CD8-positive, alpha-beta memory T cell (primary cell): ENCODE data around the gene KCND1. TPM values are rescaled to one million over a fixed set of nuclear protein-coding genes. Genes with fewer than 3 reads are reported as not detected.

Source experiments
- CTCF ChIA-PET: fragments of 350-600 bp; sonication (Branson Sonifier 250); formaldehyde crosslinking; loops from one replicate; lab custom pipeline; 2021; ENCODE audit warnings: antibody characterized with exemption; lab: Charles Lee
- POLR2A ChIA-PET: fragments of 350-600 bp; sonication (Branson Sonifier 250); formaldehyde crosslinking; loops from one replicate; lab custom pipeline; 2021; ENCODE audit warnings: antibody characterized with exemption; lab: Charles Lee
- DNase-seq, 5 donors: peaks; one replicate each; pipeline versions ENCODE4 v3.0.0 to v3.0.0-alpha.2; 2020 to 2022; ENCODE audit warnings: mixed read lengths in 1 of 5
- H3K27ac ChIP-seq: one replicate; pipeline ENCODE4 v1.7.0; 2013; ENCODE audit warnings: low read depth, mild to moderate bottlenecking, low read length, moderate library complexity
- H3K27me3 ChIP-seq: 2 replicates; pipeline ENCODE4 v1.7.0; 2013; ENCODE audit warnings: low read length, mild to moderate bottlenecking; ENCODE audit not compliant: insufficient read depth, poor library complexity, severe bottlenecking
- H3K36me3 ChIP-seq: 2 replicates; pipeline ENCODE4 v1.7.0; 2013; ENCODE audit warnings: mild to moderate bottlenecking, low read length, moderate library complexity; ENCODE audit not compliant: insufficient read depth
- H3K4me1 ChIP-seq: 2 replicates; pipeline ENCODE4 v1.7.0; 2013; ENCODE audit warnings: mild to moderate bottlenecking, low read length, moderate library complexity; ENCODE audit not compliant: insufficient read depth
- H3K4me3 ChIP-seq: 2 replicates; pipeline ENCODE4 v1.7.0; 2013; ENCODE audit warnings: mild to moderate bottlenecking, low read length
- H3K9me3 ChIP-seq: 2 replicates; pipeline ENCODE4 v1.7.0; 2013; ENCODE audit warnings: mild to moderate bottlenecking, low read length
- H3K27ac Mint-ChIP-seq, 8 donors: one replicate each; pipeline ENCODE4 v1.8.0; 2020 to 2021; ENCODE audit warnings: mixed read lengths in 8 of 8, mild to moderate bottlenecking in 6 of 8, inconsistent platforms in 3 of 8, moderate library complexity in 3 of 8
- H3K27me3 Mint-ChIP-seq, 2 donors: one replicate each; pipeline ENCODE4 v1.8.0; 2020 to 2021; ENCODE audit warnings: mixed read lengths in 2 of 2, mild to moderate bottlenecking in 1 of 2, moderate library complexity in 1 of 2
- H3K36me3 Mint-ChIP-seq, 3 donors: one replicate each; pipeline ENCODE4 v1.8.0; 2020 to 2021; ENCODE audit warnings: mixed read lengths in 3 of 3, inconsistent platforms in 1 of 3, mild to moderate bottlenecking in 1 of 3
- H3K4me1 Mint-ChIP-seq, 3 donors: one replicate each; pipeline ENCODE4 v1.8.0; 2020 to 2021; ENCODE audit warnings: mixed read lengths in 3 of 3, inconsistent platforms in 1 of 3, mild to moderate bottlenecking in 1 of 3
- H3K4me3 Mint-ChIP-seq, 7 donors: one replicate each; pipeline ENCODE4 v1.8.0; 2020 to 2021; ENCODE audit warnings: mixed read lengths in 7 of 7, mild to moderate bottlenecking in 6 of 7, moderate library complexity in 4 of 7, inconsistent platforms in 2 of 7
- H3K9me3 Mint-ChIP-seq, 5 donors: one replicate each; pipeline ENCODE4 v1.8.0; 2020 to 2022; ENCODE audit warnings: mixed read lengths in 5 of 5, mild to moderate bottlenecking in 3 of 5, moderate library complexity in 2 of 5, inconsistent platforms in 1 of 5
- polyA plus RNA-seq: library from polyadenylated mRNA; unstranded; fragments of 300-500 nt; fragmentation: Illumina TruSeq; gene quantifications from one replicate; pipeline ENCODE4 v1.2.3, GENCODE V29; 2021
- total RNA-seq, 2 experiments: library from RNA; stranded (reverse); gene quantifications; one replicate each; pipeline ENCODE4 v1.2.3, GENCODE V29; 2021

KCND1 gene
- total RNA-seq (1 to 10 TPM in 1 of 2 experiments, under 1 TPM in 1; 0.72 to 1.1 TPM), polyA plus RNA-seq (0.06 TPM)

DNA sequence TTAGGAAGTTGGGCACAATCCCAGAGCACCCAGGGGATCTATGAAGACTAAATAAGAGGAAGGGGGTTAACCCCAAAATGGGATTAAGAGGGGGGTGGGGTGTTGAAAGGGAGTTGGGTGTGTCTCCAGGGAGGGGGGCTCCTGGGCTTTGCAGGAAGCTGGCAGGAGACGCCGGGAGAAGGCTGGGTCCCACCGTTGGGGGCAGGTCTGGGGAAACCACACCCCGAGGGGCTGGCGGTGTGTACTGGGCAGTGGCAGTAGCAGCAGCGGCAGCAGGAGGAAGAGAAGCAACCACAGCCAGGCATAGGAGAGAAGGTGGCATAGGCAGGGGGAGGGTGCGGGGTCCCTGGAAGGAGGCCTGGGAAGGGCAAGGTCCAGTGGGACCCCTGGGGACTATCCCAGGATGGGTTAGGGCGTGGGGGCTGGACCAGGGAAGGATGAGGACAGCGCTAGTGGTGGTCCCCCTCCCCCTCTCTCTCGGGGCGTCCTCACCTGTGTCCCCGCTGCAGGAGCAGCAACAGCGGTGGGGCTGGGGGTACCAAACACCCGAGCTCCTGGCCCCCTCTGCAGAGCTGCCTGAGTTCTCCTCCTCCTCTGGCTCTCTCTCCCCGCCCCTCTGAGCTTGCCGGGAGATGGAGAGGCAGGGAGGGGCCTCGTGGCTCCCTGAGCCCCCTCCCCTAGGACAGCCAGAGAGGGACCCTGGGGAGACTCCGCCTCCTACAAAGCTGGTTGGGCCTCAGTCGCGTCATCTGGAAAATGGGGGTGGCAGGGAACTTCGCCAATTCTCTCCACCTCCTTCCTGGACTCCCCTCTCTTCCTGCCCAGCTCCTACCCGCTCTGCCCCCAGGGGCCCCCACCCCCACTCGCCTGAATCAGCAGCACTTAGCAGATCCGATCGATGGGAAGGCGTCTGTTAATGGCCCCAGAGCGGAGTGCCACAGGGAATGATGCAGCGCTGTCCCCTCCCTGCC, at the start of gene KCND1:
TSS of gene KCND1 (minus strand) at position 596 of the 971 bp plus-strand sequence. CDS start 1,573 bp downstream, outside the sequence.
- H3K4me3 ChIP-seq = no peak within 1 kb of the TSS
- peak within 1 kb of the TSS in 1 of 8 donors; percentile 77 for H3K27ac Mint-ChIP-seq
- CTCF ChIA-PET = interaction anchor here (1.5 to 2.1 kb wide), 3 partner anchors 13 to 71 kb away, joined by 4 to 5 read pairs (median 5); no protein-coding TSS in a partner anchor

GRCh38 chrX:49019599-49020249, 48.1 kb upstream of the KCND1 start:
- Mint-ChIP-seq H3K27ac (no peak overlapping the region), H3K4me3 (no peak overlapping the region), H3K27me3 (peaks cover 0 to 4% of the 10 kb centered on the region in 2 donors), H3K36me3 (no peaks in the 10 kb centered on the region), H3K9me3 (no peaks in the 10 kb centered on the region), H3K4me1 (no peaks in the 10 kb centered on the region)
- ChIA-PET POLR2A (no interaction called here), CTCF (no interaction called here)
- DNase-seq = no peak
- Histone ChIP-seq H3K4me1 (no peaks in the 10 kb centered on the region), H3K4me3 (no peak overlapping the region), H3K36me3 (no peaks in the 10 kb centered on the region), H3K27ac (no peak overlapping the region), H3K27me3 (no peaks in the 10 kb centered on the region), H3K9me3 (no peaks in the 10 kb centered on the region)

More for the DNA sequence above, at the start of gene KCND1:
- Mint-ChIP-seq H3K36me3 (peaks cover 0 to 21% (median 6%) of the 10 kb centered on the region in 3 donors), H3K4me3 (peak within 1 kb of the TSS in 5 of 7 donors; percentile 32 to 75 (median 55)), H3K4me1 (peaks cover 0 to 17% (median 16%) of the 10 kb centered on the region in 3 donors), H3K9me3 (no peaks in the 10 kb centered on the region), H3K27me3 (peaks cover 0 to 6% of the 10 kb centered on the region in 2 donors)
- Histone ChIP-seq H3K27ac (no peak within 1 kb of the TSS), H3K27me3 (no peaks in the 10 kb centered on the region), H3K9me3 (no peaks in the 10 kb centered on the region), H3K4me1 (peaks cover 11% of the 10 kb centered on the region), H3K36me3 (no peaks in the 10 kb centered on the region)
- no peak for DNase-seq
- POLR2A ChIA-PET = no interaction called here

GRCh38 chrX:49019050-49019449, 47.4 kb upstream of the KCND1 start:
- Histone ChIP-seq H3K27me3 (no peaks in the 10 kb centered on the region), H3K9me3 (no peaks in the 10 kb centered on the region), H3K4me1 (no peaks in the 10 kb centered on the region), H3K27ac (no peak overlapping the region), H3K36me3 (no peaks in the 10 kb centered on the region), H3K4me3 (no peak overlapping the region)
- Mint-ChIP-seq H3K9me3 (no peaks in the 10 kb centered on the region), H3K36me3 (no peaks in the 10 kb centered on the region), H3K27ac (no peak overlapping the region), H3K4me1 (no peaks in the 10 kb centered on the region), H3K27me3 (peaks cover 0 to 2% of the 10 kb centered on the region in 2 donors), H3K4me3 (no peak overlapping the region)
- ChIA-PET CTCF (interaction anchor here (1.0 kb wide), 1 partner anchor 36 kb away, joined by 3 read pairs; no protein-coding TSS in a partner anchor), POLR2A (no interaction called here)
- no peak for DNase-seq

- H3K4me3 ChIP-seq = no peak overlapping the region
- H3K9me3 ChIP-seq = no peaks in the 10 kb centered on the region
- H3K27me3 ChIP-seq = no peaks in the 10 kb centered on the region
- no peak overlapping the region for H3K27ac ChIP-seq
- Mint-ChIP-seq H3K27me3 (peaks cover 0 to 8% of the 10 kb centered on the region in 2 donors), H3K36me3 (peaks cover 3 to 13% (median 3%) of the 10 kb centered on the region in 3 donors), H3K9me3 (no peaks in the 10 kb centered on the region), H3K4me1 (peaks cover 20 to 26% (median 22%) of the 10 kb centered on the region in 3 donors), H3K27ac (peak overlapping the region in 6 of 8 donors; percentile 10 to 85 (median 38)), H3K4me3 (peak overlapping the region; percentile 27 to 100 (median 56))
- ChIA-PET POLR2A (no interaction called here), CTCF (no interaction called here)
- peaks cover 6% of the 10 kb centered on the region for H3K36me3 ChIP-seq
- peaks cover 15% of the 10 kb centered on the region for H3K4me1 ChIP-seq
- DNase-seq = no peak
Measured at GRCh38 chrX:49003696-49004095, 32.1 kb upstream of the KCND1 start.

- no peaks in the 10 kb centered on the region for H3K27me3 ChIP-seq
- H3K4me3 ChIP-seq = peak within 1 kb of the TSS; percentile 82
- H3K9me3 ChIP-seq = no peaks in the 10 kb centered on the region
- Mint-ChIP-seq H3K27ac (peak within 1 kb of the TSS; percentile 90 to 100 (median 99)), H3K4me1 (peaks cover 29 to 40% (median 32%) of the 10 kb centered on the region in 3 donors), H3K4me3 (peak within 1 kb of the TSS; percentile 94 to 100 (median 98)), H3K9me3 (no peaks in the 10 kb centered on the region), H3K36me3 (peaks cover 5 to 27% (median 6%) of the 10 kb centered on the region in 3 donors), H3K27me3 (peaks cover 0 to 10% of the 10 kb centered on the region in 2 donors)
- ChIA-PET CTCF (interaction anchor here (0.6 to 1.0 kb wide), 3 partner anchors 44 to 426 kb away, joined by 3 read pairs; no protein-coding TSS in a partner anchor), POLR2A (interaction anchor here (0.6 to 1.7 kb wide), 10 partner anchors 10 to 308 kb away, joined by 3 to 8 read pairs (median 4); partner anchors contain the start of genes HDAC6, SLC35A2, TFE3 and WDR45)
- H3K27ac ChIP-seq = peak within 1 kb of the TSS; percentile 95
- peak; percentile 67 to 88 (median 83) for DNase-seq
- H3K36me3 ChIP-seq = peaks cover 12% of the 10 kb centered on the region
- H3K4me1 ChIP-seq = peaks cover 15% of the 10 kb centered on the region
Measured at GRCh38 chrX:49002091-49002935, 30.7 kb upstream of the KCND1 start, which contains the start of gene GRIPAP1. GRIPAP1 (minus strand) TSS chrX:49002264; CDS start chrX:49002229, 35 bp downstream.

GRCh38 chrX:49001521-49002090, 30.0 kb upstream of the KCND1 start:
- H3K36me3 ChIP-seq = peaks cover 15% of the 10 kb centered on the region
- CTCF ChIA-PET = no interaction called here
- H3K4me1 Mint-ChIP-seq = peaks cover 31 to 46% (median 32%) of the 10 kb centered on the region in 3 donors

More at GRCh38 chrX:49001521-49002090, 30.0 kb upstream of the KCND1 start:
- H3K27ac Mint-ChIP-seq = peak overlapping the region; percentile 90 to 100 (median 99)
- H3K4me3 Mint-ChIP-seq = peak overlapping the region; percentile 94 to 100 (median 98)
- POLR2A ChIA-PET = interaction anchor here (0.6 to 1.7 kb wide), 5 partner anchors 9 to 200 kb away, joined by 3 to 5 read pairs (median 4); partner anchors contain the start of genes HDAC6 and SLC35A2
- peak; percentile 49 to 79 (median 71) for DNase-seq
- peaks cover 0 to 13% of the 10 kb centered on the region in 2 donors for H3K27me3 Mint-ChIP-seq
- Histone ChIP-seq H3K4me3 (peak overlapping the region; percentile 82), H3K27me3 (no peaks in the 10 kb centered on the region), H3K9me3 (no peaks in the 10 kb centered on the region), H3K4me1 (peaks cover 15% of the 10 kb centered on the region), H3K27ac (peak overlapping the region; percentile 95)
- no peaks in the 10 kb centered on the region for H3K9me3 Mint-ChIP-seq
- H3K36me3 Mint-ChIP-seq = peaks cover 5 to 34% (median 6%) of the 10 kb centered on the region in 3 donors
